K562 (cell line): ENCODE data around the gene MUCL3. TPM values are rescaled to one million over a fixed set of nuclear protein-coding genes. Genes with fewer than 3 reads are reported as not detected.

ENCODE experiments used
- ATF1 ChIP-seq, 2 experiments: fragments of 450-650 bp in 1 of 2; IDR thresholded peaks; 2 replicates each; pipeline ENCODE4 v1.6.1; 2016; ENCODE audit warnings: missing compliant biosample characterization in 1 of 2, missing genetic modification characterization in 1 of 2
- CREM ChIP-seq: IDR thresholded peaks from 2 replicates; pipeline ENCODE4 v1.6.1; 2014; ENCODE audit warnings: antibody characterized with exemption, low read depth
- DPF2 ChIP-seq: fragments of 450-650 bp; IDR thresholded peaks from 2 replicates; pipeline ENCODE4 v1.6.1; 2016
- ERF ChIP-seq: fragments of 450-650 bp; formaldehyde crosslinking; IDR thresholded peaks from 2 replicates; pipeline ENCODE4 v1.4.0; 2020; ENCODE audit warnings: mild to moderate bottlenecking, mixed read lengths
- ETV5 ChIP-seq: sonication (generic); formaldehyde crosslinking; IDR thresholded peaks from 2 replicates; pipeline ENCODE4 v1.4.0; 2020; ENCODE audit warnings: low read depth, mild to moderate bottlenecking, missing genetic modification reagents
- EZH2 ChIP-seq: IDR thresholded peaks from 2 replicates; pipeline ENCODE4 v1.6.1; 2012; ENCODE audit warnings: low read depth, mild to moderate bottlenecking, inconsistent platforms, low read length, borderline replicate concordance
- HCFC1 ChIP-seq: IDR thresholded peaks from 2 replicates; pipeline ENCODE4 v1.6.1; 2012; ENCODE audit warnings: low read depth, low read length, improper control_type of control experiment
- MTF1 ChIP-seq: fragments of 250-450 bp; sonication (Bioruptor Pico); IDR thresholded peaks from 2 replicates; pipeline ENCODE4 v1.9.0; 2021; ENCODE audit warnings: moderate library complexity, mild to moderate bottlenecking, inconsistent platforms, borderline replicate concordance
- MYC ChIP-seq, 2 experiments: fragments of 250-450 bp in 1 of 2; sonication (Bioruptor Pico) in 1 of 2; IDR thresholded peaks; 2 replicates each; pipeline versions ENCODE4 v1.5.1 to v1.6.1; 2012 to 2021; ENCODE audit warnings: low read depth in 2 of 2, borderline replicate concordance in 1 of 2, improper control_type of control experiment in 1 of 2, low read length in 1 of 2, mild to moderate bottlenecking in 1 of 2, moderate library complexity in 1 of 2
- NFIC ChIP-seq: fragments of 450-650 bp; IDR thresholded peaks from 2 replicates; pipeline ENCODE4 v1.6.1; 2017; ENCODE audit warnings: mild to moderate bottlenecking, inconsistent platforms
- NRF1 ChIP-seq, 2 experiments: fragments of 450-650 bp; IDR thresholded peaks in 1 of 2; conservative IDR thresholded peaks in 1 of 2; 2 replicates each; pipeline ENCODE4 v1.6.1; 2014; ENCODE audit warnings: mild to moderate bottlenecking in 2 of 2
- RAD51 ChIP-seq: fragments of 450-650 bp; IDR thresholded peaks from 2 replicates; pipeline ENCODE4 v1.7.1; 2016; ENCODE audit warnings: low read depth, mild to moderate bottlenecking, borderline replicate concordance
- SRSF3 ChIP-seq: fragments of 200-400 bp; formaldehyde crosslinking; IDR thresholded peaks from 2 replicates; pipeline ENCODE4 v1.6.1; 2016; ENCODE audit warnings: mild to moderate bottlenecking, low read length, moderate library complexity; ENCODE audit not compliant: insufficient read depth
- TAF1 ChIP-seq: IDR thresholded peaks from 2 replicates; pipeline ENCODE4 v1.6.1; 2011; ENCODE audit warnings: mild to moderate bottlenecking, low read length, moderate library complexity; ENCODE audit not compliant: insufficient read depth, control insufficient read depth, severe bottlenecking; ENCODE audit errors: extremely low read depth
- TSHZ1 ChIP-seq: fragments of 250-450 bp; sonication (Bioruptor Pico); IDR thresholded peaks from 2 replicates; pipeline ENCODE4 v1.4.0; 2020; ENCODE audit warnings: mild to moderate bottlenecking, moderate library complexity
- polyA plus RNA-seq, 8 experiments: library from polyadenylated mRNA; depleted of rRNA in 4 of 8; stranded (reverse) in 5 of 8; unstranded in 3 of 8; fragments of >200 nt; fragmentation: Nextera tagmentation in 2 of 8; fragmentation: Illumina TruSeq in 1 of 8; extraction: Ambion mirVana in 2 of 8; extraction: Trizol in 1 of 8; gene quantifications; 2 replicates each; pipeline versions ENCODE4 v1.2.1 to v1.2.3, GENCODE V29; 2011 to 2014; ENCODE audit warnings: inconsistent platforms in 1 of 8, missing spikeins in 1 of 8
- total RNA-seq, 7 experiments: library from RNA; depleted of rRNA in 6 of 7; stranded (reverse); fragments of >200 nt in 6 of 7; fragmentation: Illumina TruSeq in 2 of 7; extraction: Trizol in 2 of 7; gene quantifications; 2 replicates each; pipeline versions ENCODE4 v1.2.1 to v1.2.3, GENCODE V29; 2011 to 2021; ENCODE audit warnings: low replicate concordance in 1 of 7
- TF ChIP-seq, protein P1 (sequence below), 3 experiments: fragments of 200-800 bp in 1 of 3; fragments of 250-450 bp in 1 of 3; fragments of 450-650 bp in 1 of 3; sonication (Bioruptor Pico) in 1 of 3; sonication (Bioruptor generic) in 1 of 3; formaldehyde crosslinking in 1 of 3; IDR thresholded peaks; 2 replicates each; pipeline versions ENCODE4 v1.6.1 to v1.8.0; 2016 to 2022; ENCODE audit warnings: mild to moderate bottlenecking in 2 of 3, missing genetic modification characterization in 2 of 3, missing compliant biosample characterization in 1 of 3, moderate library complexity in 1 of 3
- TF ChIP-seq, protein P2 (sequence below): fragments of 450-650 bp; IDR thresholded peaks from 2 replicates; pipeline ENCODE4 v1.6.1; 2016; ENCODE audit warnings: mild to moderate bottlenecking

The MUCL3 gene
- total and polyA plus RNA-seq, 9 of the 15 experiments (the other 6 are each of a cell fraction or from before 2014, with no cell fraction given), result 0.07 TPM; not detected in 8

GRCh38 chr6:30955367-30956042, 14.7 kb downstream of the MUCL3 start (continued):
- TF ChIP-seq, protein P1, sequence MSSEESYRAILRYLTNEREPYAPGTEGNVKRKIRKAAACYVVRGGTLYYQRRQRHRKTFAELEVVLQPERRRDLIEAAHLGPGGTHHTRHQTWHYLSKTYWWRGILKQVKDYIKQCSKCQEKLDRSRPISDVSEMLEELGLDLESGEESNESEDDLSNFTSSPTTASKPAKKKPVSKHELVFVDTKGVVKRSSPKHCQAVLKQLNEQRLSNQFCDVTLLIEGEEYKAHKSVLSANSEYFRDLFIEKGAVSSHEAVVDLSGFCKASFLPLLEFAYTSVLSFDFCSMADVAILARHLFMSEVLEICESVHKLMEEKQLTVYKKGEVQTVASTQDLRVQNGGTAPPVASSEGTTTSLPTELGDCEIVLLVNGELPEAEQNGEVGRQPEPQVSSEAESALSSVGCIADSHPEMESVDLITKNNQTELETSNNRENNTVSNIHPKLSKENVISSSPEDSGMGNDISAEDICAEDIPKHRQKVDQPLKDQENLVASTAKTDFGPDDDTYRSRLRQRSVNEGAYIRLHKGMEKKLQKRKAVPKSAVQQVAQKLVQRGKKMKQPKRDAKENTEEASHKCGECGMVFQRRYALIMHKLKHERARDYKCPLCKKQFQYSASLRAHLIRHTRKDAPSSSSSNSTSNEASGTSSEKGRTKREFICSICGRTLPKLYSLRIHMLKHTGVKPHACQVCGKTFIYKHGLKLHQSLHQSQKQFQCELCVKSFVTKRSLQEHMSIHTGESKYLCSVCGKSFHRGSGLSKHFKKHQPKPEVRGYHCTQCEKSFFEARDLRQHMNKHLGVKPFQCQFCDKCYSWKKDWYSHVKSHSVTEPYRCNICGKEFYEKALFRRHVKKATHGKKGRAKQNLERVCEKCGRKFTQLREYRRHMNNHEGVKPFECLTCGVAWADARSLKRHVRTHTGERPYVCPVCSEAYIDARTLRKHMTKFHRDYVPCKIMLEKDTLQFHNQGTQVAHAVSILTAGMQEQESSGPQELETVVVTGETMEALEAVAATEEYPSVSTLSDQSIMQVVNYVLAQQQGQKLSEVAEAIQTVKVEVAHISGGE (CRISPR knock-in tag; IDR thresholded peaks at IDR 0.05), result peak in 2 of 3 experiments; percentile 93 to 99; a peak in 4 of 6 replicates
- TF ChIP-seq HCFC1, result peak; percentile 79
- 0 out of 2 replicates have a peak, but pooled peaks have one; percentile 39 for TF ChIP-seq NFIC
- no peak for TF ChIP-seq ATF1 (CRISPR knock-in tag; IDR thresholded peaks at IDR 0.05)
- TF ChIP-seq ATF1 (tag; IDR thresholded peaks at IDR 0.05), result peak; percentile 70
- TF ChIP-seq MTF1, result no peak
- no peak for TF ChIP-seq ERF (CRISPR knock-in tag)
- peak; percentile 23; the same call in 1 of the 2 replicates for TF ChIP-seq RAD51
- TF ChIP-seq NRF1 (conservative IDR thresholded peaks at IDR 0.05 in 1 of 2, IDR thresholded peaks at IDR 0.05 in 1 of 2), result peak; percentile 84 to 87
- 0 out of 2 replicates have a peak, but pooled peaks have one; percentile 49 for TF ChIP-seq MYC (IDR thresholded peaks at IDR 0.05; ENCODE audit: low read depth, low read length)
- TF ChIP-seq MYC (CRISPR knock-in tag; IDR thresholded peaks at IDR 0.05; ENCODE audit: borderline replicate concordance, low read depth), result 0 out of 2 replicates have a peak, but pooled peaks have one; percentile 51
- peak; percentile 100 for TF ChIP-seq TAF1
- no peak for TF ChIP-seq TSHZ1 (CRISPR knock-in tag)
- no peak for TF ChIP-seq SRSF3
- no peak for TF ChIP-seq EZH2
- peak; percentile 64 for TF ChIP-seq CREM
- TF ChIP-seq, protein P2, sequence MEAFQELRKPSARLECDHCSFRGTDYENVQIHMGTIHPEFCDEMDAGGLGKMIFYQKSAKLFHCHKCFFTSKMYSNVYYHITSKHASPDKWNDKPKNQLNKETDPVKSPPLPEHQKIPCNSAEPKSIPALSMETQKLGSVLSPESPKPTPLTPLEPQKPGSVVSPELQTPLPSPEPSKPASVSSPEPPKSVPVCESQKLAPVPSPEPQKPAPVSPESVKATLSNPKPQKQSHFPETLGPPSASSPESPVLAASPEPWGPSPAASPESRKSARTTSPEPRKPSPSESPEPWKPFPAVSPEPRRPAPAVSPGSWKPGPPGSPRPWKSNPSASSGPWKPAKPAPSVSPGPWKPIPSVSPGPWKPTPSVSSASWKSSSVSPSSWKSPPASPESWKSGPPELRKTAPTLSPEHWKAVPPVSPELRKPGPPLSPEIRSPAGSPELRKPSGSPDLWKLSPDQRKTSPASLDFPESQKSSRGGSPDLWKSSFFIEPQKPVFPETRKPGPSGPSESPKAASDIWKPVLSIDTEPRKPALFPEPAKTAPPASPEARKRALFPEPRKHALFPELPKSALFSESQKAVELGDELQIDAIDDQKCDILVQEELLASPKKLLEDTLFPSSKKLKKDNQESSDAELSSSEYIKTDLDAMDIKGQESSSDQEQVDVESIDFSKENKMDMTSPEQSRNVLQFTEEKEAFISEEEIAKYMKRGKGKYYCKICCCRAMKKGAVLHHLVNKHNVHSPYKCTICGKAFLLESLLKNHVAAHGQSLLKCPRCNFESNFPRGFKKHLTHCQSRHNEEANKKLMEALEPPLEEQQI, result no peak
- TF ChIP-seq ETV5, result peak; percentile 73; the same call in 1 of the 2 replicates
- peak; percentile 64; the same call in 1 of the 2 replicates for TF ChIP-seq DPF2
